Left ventricle myocardium inferior (tissue), 1 donor: ENCODE measurements around the gene NECTIN1. TPM values are rescaled to one million over a fixed set of nuclear protein-coding genes. Genes with fewer than 3 reads are reported as not detected.

Experiments used
- DNase-seq: peaks from one replicate; pipeline ENCODE4 v3.0.0-alpha.2; 2020
- H3K27ac ChIP-seq: fragments of 200-600 bp; replicated peaks from 2 replicates; pipeline ENCODE4 v1.8.0; 2021
- H3K27me3 ChIP-seq: fragments of 200-600 bp; 2 replicates; pipeline ENCODE4 v1.8.0; 2021; ENCODE audit warnings: low read depth
- H3K36me3 ChIP-seq: fragments of 200-600 bp; 2 replicates; pipeline ENCODE4 v1.8.0; 2021
- H3K4me1 ChIP-seq: fragments of 200-600 bp; 2 replicates; pipeline ENCODE4 v1.8.0; 2021
- H3K4me3 ChIP-seq: fragments of 200-600 bp; 2 replicates; pipeline ENCODE4 v1.8.0; 2021; ENCODE audit warnings: mild to moderate bottlenecking, moderate library complexity
- H3K9me3 ChIP-seq: fragments of 200-600 bp; replicated peaks from 2 replicates; pipeline ENCODE4 v1.8.0; 2021
- CTCF ChIP-seq: fragments of 200-600 bp; IDR thresholded peaks from 2 replicates; pipeline ENCODE4 v1.8.0; 2021; ENCODE audit warnings: antibody characterized with exemption, mild to moderate bottlenecking, borderline replicate concordance
- intact Hi-C: fragments of 100-400 bp; cut with micrococcal nuclease; formaldehyde crosslinking; loops from one replicate; pipeline ENCODE4 v1.11.0; 2022
- total RNA-seq: library from RNA; stranded (reverse); fragmentation: NEBNext Ultra II Directional; extraction: Animal tissue kit (Norgen Biotek cat#: 25700); gene quantifications from one replicate; pipeline ENCODE4 v1.2.1, GENCODE V29; 2021
- donor health status: DM: no; HTN: yes; CAD: no; lungs with severe emphysema.

The NECTIN1 gene
- total RNA-seq, 1 donor from 2014 or later: 22.9 TPM

GRCh38 chr11:119643876-119644225 lies 85.1 kb downstream of the NECTIN1 start:
- no peaks in the 10 kb centered on the region for H3K4me1 ChIP-seq
- no peak for TF ChIP-seq CTCF
- intact Hi-C loops: no loop called here
- no peaks in the 10 kb centered on the region for H3K36me3 ChIP-seq
- no peak overlapping the region for H3K4me3 ChIP-seq
- DNase-seq: no peak
- no peaks in the 10 kb centered on the region for H3K9me3 ChIP-seq
- no peak overlapping the region for H3K27ac ChIP-seq
- H3K27me3 ChIP-seq: peaks cover 38% of the 10 kb centered on the region

GRCh38 chr11:119643212-119643875 lies 85.7 kb downstream of the NECTIN1 start:
- Histone ChIP-seq H3K27ac (no peak overlapping the region), H3K4me3 (no peak overlapping the region), H3K27me3 (peaks cover 43% of the 10 kb centered on the region), H3K4me1 (no peaks in the 10 kb centered on the region), H3K36me3 (no peaks in the 10 kb centered on the region), H3K9me3 (no peaks in the 10 kb centered on the region)
- intact Hi-C loops: no loop called here
- no peak for TF ChIP-seq CTCF
- DNase-seq: no peak

GRCh38 chr11:119641983-119642745 lies 86.8 kb downstream of the NECTIN1 start:
- DNase-seq: no peak
- intact Hi-C loops: no loop called here
- Histone ChIP-seq H3K27ac (no peak overlapping the region), H3K9me3 (no peaks in the 10 kb centered on the region), H3K36me3 (no peaks in the 10 kb centered on the region), H3K4me1 (no peaks in the 10 kb centered on the region), H3K4me3 (no peak overlapping the region), H3K27me3 (peaks cover 54% of the 10 kb centered on the region)
- TF ChIP-seq CTCF: peak; percentile 52

GRCh38 chr11:119640541-119640940 lies 88.5 kb downstream of the NECTIN1 start:
- Histone ChIP-seq H3K4me3 (no peak overlapping the region), H3K36me3 (no peaks in the 10 kb centered on the region), H3K27ac (no peak overlapping the region), H3K27me3 (peaks cover 61% of the 10 kb centered on the region), H3K4me1 (no peaks in the 10 kb centered on the region), H3K9me3 (no peaks in the 10 kb centered on the region)
- intact Hi-C loops: no loop called here
- DNase-seq: no peak
- TF ChIP-seq CTCF: no peak

- peaks cover 61% of the 10 kb centered on the region for H3K27me3 ChIP-seq
- no peaks in the 10 kb centered on the region for H3K4me1 ChIP-seq
- H3K36me3 ChIP-seq: no peaks in the 10 kb centered on the region
- H3K27ac ChIP-seq: no peak overlapping the region
- no peak overlapping the region for H3K4me3 ChIP-seq
- intact Hi-C loops: no loop called here
- no peaks in the 10 kb centered on the region for H3K9me3 ChIP-seq
- DNase-seq: no peak
- no peak for TF ChIP-seq CTCF
Measured at GRCh38 chr11:119639642-119640205, 89.3 kb downstream of the NECTIN1 start.
